Right lobe of liver (tissue), 6 donors: Measurements from ENCODE around the gene MYL2. TPM values are rescaled to one million over a fixed set of nuclear protein-coding genes. Genes with fewer than 3 reads are reported as not detected.

Experiments
- ATAC-seq, 4 donors: fragments of 200-7000 bp; cut with Tn5 transposase; one replicate each; pipeline ENCODE4 v1.9.1; 2020; ENCODE audit warnings: mild to moderate bottlenecking in 4 of 4, moderate library complexity in 4 of 4
- DNase-seq, 3 donors: peaks; one replicate each; pipeline ENCODE4 v3.0.0-alpha.2; 2020
- H3K27ac ChIP-seq, 3 donors: fragments of 200-600 bp; one replicate each; pipeline ENCODE4 v1.8.0; 2022
- H3K27me3 ChIP-seq, 2 donors: fragments of 200-600 bp; one replicate each; pipeline ENCODE4 v1.8.0; 2022
- H3K36me3 ChIP-seq, 4 donors: fragments of 200-600 bp; sonication (generic) in 1 of 4; one replicate each; pipeline versions ENCODE4 v1.5.1 to v1.8.0; 2017 to 2022; ENCODE audit warnings: control low read depth in 1 of 4
- H3K4me1 ChIP-seq, 4 donors: fragments of 200-600 bp; sonication (generic) in 1 of 4; one replicate each; pipeline versions ENCODE4 v1.5.1 to v1.8.0; 2017 to 2022; ENCODE audit warnings: control low read depth in 1 of 4
- H3K4me3 ChIP-seq, 3 donors: fragments of 200-600 bp; one replicate each; pipeline ENCODE4 v1.8.0; 2022
- H3K9me3 ChIP-seq, 4 donors: fragments of 200-600 bp; sonication (generic) in 1 of 4; one replicate each; pipeline versions ENCODE4 v1.5.1 to v1.8.0; 2017 to 2022; ENCODE audit warnings: control low read depth in 1 of 4
- CTCF ChIP-seq, 4 donors: fragments of 200-600 bp in 3 of 4; fragments of 450-650 bp in 1 of 4; IDR thresholded peaks; one replicate each; pipeline versions ENCODE4 v1.5.1 to v1.8.0; 2016 to 2022; ENCODE audit warnings: antibody characterized with exemption in 4 of 4, mild to moderate bottlenecking in 2 of 4
- POLR2A ChIP-seq: fragments of 450-650 bp; IDR thresholded peaks from one replicate; pipeline ENCODE4 v1.6.1; 2017; ENCODE audit warnings: antibody characterized with exemption, mild to moderate bottlenecking
- WGBS: methylation state at CpG from one replicate; pipeline ENCODE4 v1.1.6; 2018; ENCODE audit warnings: low coverage, low lambda C conversion rate; ENCODE audit not compliant: insufficient coverage; ENCODE audit errors: missing lambda C conversion rate; 5-methylcytosine and 5-hydroxymethylcytosine counted together
- intact Hi-C, 2 donors: fragments of 100-400 bp; cut with DNase I; formaldehyde crosslinking; loops; one replicate each; pipeline versions ENCODE4 v1.11.2 to v1.14.1; 2022
- total RNA-seq, 6 experiments: library from RNA; depleted of rRNA in 2 of 6; stranded (reverse); fragments of >200 nt in 2 of 6; fragmentation: NEBNext Ultra II Directional in 3 of 6; extraction: Animal tissue kit (Norgen Biotek cat#: 25700) in 3 of 6; gene quantifications; one replicate each; pipeline versions ENCODE4 v1.1.0 to v1.2.4, GENCODE V29; 2016 to 2023
- donor health status: DM: no; HTN: yes; CAD: no.
- donor health status: DM: no; HTN: no; CAD: no.
- donor health status: DM: no; HTN: no; CAD: no.
- donor health status: DM: no; HTN: yes; CAD: no.
- donor health status: DM: no; HTN: yes; CAD: no.

MYL2 gene
- total RNA-seq, 6 experiments from 2014 or later, result 0.49 to 4.3 (median 1.0) TPM

GRCh38 chr12:110923192-110923591 is 2.8 kb upstream of the MYL2 start:
- H3K27me3 ChIP-seq, result no peaks in the 10 kb centered on the region
- no peak overlapping the region for H3K4me3 ChIP-seq
- ATAC-seq (no peak), DNase-seq (no peak)
- H3K36me3 ChIP-seq, result no peaks in the 10 kb centered on the region
- no peak overlapping the region for H3K27ac ChIP-seq
- H3K9me3 ChIP-seq, result no peaks in the 10 kb centered on the region
- intact Hi-C loops, result no loop called here
- TF ChIP-seq POLR2A (no peak), CTCF (IDR thresholded peaks at IDR 0.05) (no peak)
- no peaks in the 10 kb centered on the region for H3K4me1 ChIP-seq
- 67% methylated on average over 4 of the region's 4 CpGs for WGBS

- Histone ChIP-seq H3K27me3 (no peaks in the 10 kb centered on the region), H3K36me3 (no peaks in the 10 kb centered on the region), H3K4me3 (no peak overlapping the region), H3K9me3 (no peaks in the 10 kb centered on the region), H3K4me1 (no peaks in the 10 kb centered on the region), H3K27ac (no peak overlapping the region)
- no peak for TF ChIP-seq POLR2A
- DNase-seq (no peak), ATAC-seq (no peak)
- 65% methylated on average over 7 of the region's 7 CpGs for WGBS
- intact Hi-C loops, result no loop called here
Measured at GRCh38 chr12:110922652-110923051, 2.3 kb upstream of the MYL2 start.

DNA sequence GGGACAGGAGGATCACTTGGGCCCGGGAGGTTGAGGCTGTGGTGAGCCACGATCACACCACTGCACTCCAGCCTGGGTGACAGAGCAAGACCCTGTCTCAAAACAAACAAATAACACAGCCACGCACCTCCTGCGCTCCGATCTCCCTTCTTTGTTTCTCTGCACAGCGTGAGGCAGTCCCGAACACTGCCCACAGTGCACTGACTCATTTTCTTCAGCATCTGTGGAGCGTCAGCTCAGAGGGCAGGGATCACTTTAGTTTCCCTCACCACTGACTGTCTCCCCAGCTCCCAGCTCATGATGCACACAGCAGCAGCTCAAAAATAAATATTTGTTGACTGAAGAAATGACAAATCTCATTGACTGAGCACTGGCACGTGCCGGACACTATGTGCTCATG is 883 bp upstream of the MYL2 start:
- Histone ChIP-seq H3K36me3 (no peaks in the 10 kb centered on the region), H3K27ac (no peak overlapping the region), H3K4me3 (no peak overlapping the region), H3K4me1 (no peaks in the 10 kb centered on the region), H3K27me3 (no peaks in the 10 kb centered on the region), H3K9me3 (no peaks in the 10 kb centered on the region)
- intact Hi-C loops, result no loop called here
- TF ChIP-seq POLR2A (no peak), CTCF (IDR thresholded peaks at IDR 0.05) (no peak)
- ATAC-seq (no peak), DNase-seq (no peak)
- 61% methylated on average over 9 of the region's 10 CpGs for WGBS

- TF ChIP-seq CTCF (IDR thresholded peaks at IDR 0.05) (no peak), POLR2A (no peak)
- intact Hi-C loops, result no loop called here
- Histone ChIP-seq H3K4me1 (no peaks in the 10 kb centered on the region), H3K27ac (no peak overlapping the region), H3K27me3 (no peaks in the 10 kb centered on the region), H3K4me3 (no peak overlapping the region), H3K36me3 (no peaks in the 10 kb centered on the region), H3K9me3 (no peaks in the 10 kb centered on the region)
- WGBS, result 72% methylated on average over 5 of the region's 5 CpGs
- no peak for ATAC-seq
- no peak for DNase-seq
Measured at GRCh38 chr12:110919720-110920119, 659 bp downstream of the MYL2 start.

DNA sequence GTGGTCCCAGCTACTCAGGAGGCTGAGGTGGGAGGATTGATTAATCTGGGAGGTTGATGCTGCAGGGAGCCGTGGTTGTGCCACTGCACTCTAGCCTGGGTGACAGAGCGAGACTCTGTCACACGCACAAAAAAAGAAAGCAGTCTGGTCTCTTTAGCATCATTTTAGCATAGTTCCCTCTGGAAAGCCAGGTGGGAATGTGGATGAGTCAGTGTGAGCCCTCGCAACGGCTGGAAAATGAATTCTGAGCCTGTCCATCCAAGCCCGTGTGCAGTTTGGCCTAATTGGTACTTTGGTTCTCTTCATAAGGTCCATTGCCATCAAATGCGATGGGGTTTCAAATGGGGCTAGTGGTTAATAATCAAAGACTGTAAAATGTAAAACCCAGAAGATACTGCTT is 2.4 kb downstream of the MYL2 start:
- TF ChIP-seq POLR2A, result no peak
- no peak for TF ChIP-seq CTCF (IDR thresholded peaks at IDR 0.05)
- Histone ChIP-seq H3K4me3 (no peak overlapping the region), H3K4me1 (no peaks in the 10 kb centered on the region), H3K27me3 (no peaks in the 10 kb centered on the region), H3K9me3 (no peaks in the 10 kb centered on the region), H3K27ac (no peak overlapping the region), H3K36me3 (no peaks in the 10 kb centered on the region)
- intact Hi-C loops, result no loop called here
- ATAC-seq (no peak), DNase-seq (no peak)
- WGBS, result 64% methylated on average over 6 of the region's 7 CpGs
